DND-41 (cell line): Measurements from ENCODE around the gene IL3.

Source experiments
- CTCF ChIP-seq: IDR thresholded peaks from 2 replicates; pipeline ENCODE4 v1.5.1; 2012; ENCODE audit warnings: borderline replicate concordance, low read length, moderate library complexity, mild to moderate bottlenecking; ENCODE audit not compliant: poor library complexity, severe bottlenecking; ENCODE audit errors: extremely low read depth
- EZH2 ChIP-seq: IDR thresholded peaks from 3 replicates; pipeline ENCODE4 v1.6.1; 2012; ENCODE audit warnings: borderline replicate concordance, low read depth, mild to moderate bottlenecking, moderate library complexity, low read length, inconsistent platforms; ENCODE audit not compliant: severe bottlenecking

GRCh38 chr5:132057498-132058255, 2.8 kb upstream of the IL3 start:
- TF ChIP-seq CTCF (no peak), EZH2 (no peak)
